H9 (cell line): ENCODE results near the gene ZNF385D. TPM values are rescaled to one million over a fixed set of nuclear protein-coding genes. Genes with fewer than 3 reads are reported as not detected.

ENCODE experiments used
- DNase-seq: peaks from one replicate; pipeline ENCODE4 v3.0.0-alpha.2; 2017
- H2AFZ ChIP-seq: one replicate; pipeline ENCODE4 v1.6.1; 2013; ENCODE audit warnings: mild to moderate bottlenecking, low read length, control low read depth, moderate library complexity
- H2AK5ac ChIP-seq: 2 replicates; pipeline ENCODE4 v1.6.1; 2013; ENCODE audit warnings: low read length, control low read depth, mixed read lengths; ENCODE audit not compliant: insufficient read length
- H2BK120ac ChIP-seq: one replicate; pipeline ENCODE4 v1.6.1; 2013; ENCODE audit warnings: low read depth, mild to moderate bottlenecking, low read length, control low read depth, inconsistent platforms; ENCODE audit not compliant: poor library complexity, severe bottlenecking
- H2BK12ac ChIP-seq: 2 replicates; pipeline ENCODE4 v1.6.1; 2013; ENCODE audit warnings: low read length, control low read depth, mixed read lengths, low read depth; ENCODE audit not compliant: insufficient read length
- H2BK15ac ChIP-seq: 2 replicates; pipeline ENCODE4 v1.6.1; 2013; ENCODE audit warnings: low read depth, low read length, control low read depth
- H2BK20ac ChIP-seq: one replicate; pipeline ENCODE4 v1.6.1; 2013; ENCODE audit warnings: low read depth, mild to moderate bottlenecking, low read length, control low read depth, inconsistent platforms; ENCODE audit not compliant: poor library complexity, severe bottlenecking
- H2BK5ac ChIP-seq: 2 replicates; pipeline ENCODE4 v1.6.1; 2013; ENCODE audit warnings: low read length, control low read depth, mixed read lengths; ENCODE audit not compliant: insufficient read length
- H3K14ac ChIP-seq: 2 replicates; pipeline ENCODE4 v1.6.1; 2013; ENCODE audit warnings: low read length, control low read depth; ENCODE audit not compliant: insufficient read depth
- H3K18ac ChIP-seq: 2 replicates; pipeline ENCODE4 v1.6.1; 2013; ENCODE audit warnings: low read depth, mild to moderate bottlenecking, mixed read lengths, low read length, control low read depth; ENCODE audit not compliant: insufficient read length
- H3K23ac ChIP-seq: 2 replicates; pipeline ENCODE4 v1.6.1; 2013; ENCODE audit warnings: low read length, control low read depth, mixed read lengths, low read depth; ENCODE audit not compliant: insufficient read length
- H3K23me2 ChIP-seq: 2 replicates; pipeline ENCODE4 v1.6.1; 2013; ENCODE audit warnings: low read depth, mild to moderate bottlenecking, mixed read lengths, low read length, control low read depth; ENCODE audit not compliant: insufficient read length, poor library complexity, severe bottlenecking
- H3K27ac ChIP-seq: 2 replicates; pipeline ENCODE4 v1.5.1; 2013; ENCODE audit warnings: low read length, control low read depth, mixed read lengths, low read depth; ENCODE audit not compliant: insufficient read length
- H3K27me3 ChIP-seq: 2 replicates; pipeline ENCODE4 v1.6.1; 2013; ENCODE audit warnings: low read length, control low read depth, inconsistent platforms; ENCODE audit not compliant: insufficient read depth
- H3K4ac ChIP-seq: 2 replicates; pipeline ENCODE4 v1.6.1; 2013; ENCODE audit warnings: low read depth, mild to moderate bottlenecking, control low read depth, inconsistent platforms, low read length, moderate library complexity
- H3K4me1 ChIP-seq: 2 replicates; pipeline ENCODE4 v1.6.1; 2013; ENCODE audit warnings: low read length, control low read depth, inconsistent platforms; ENCODE audit not compliant: insufficient read depth
- H3K4me2 ChIP-seq: 2 replicates; pipeline ENCODE4 v1.6.1; 2013; ENCODE audit warnings: low read length, control low read depth, mixed read lengths; ENCODE audit not compliant: insufficient read length, insufficient read depth
- H3K56ac ChIP-seq: 2 replicates; pipeline ENCODE4 v1.6.1; 2013; ENCODE audit warnings: low read depth, mild to moderate bottlenecking, mixed read lengths, low read length, control low read depth; ENCODE audit not compliant: insufficient read length
- H3K79me1 ChIP-seq: 2 replicates; pipeline ENCODE4 v1.6.1; 2013; ENCODE audit warnings: low read depth, mild to moderate bottlenecking, moderate library complexity, low read length, control low read depth, inconsistent platforms; ENCODE audit not compliant: insufficient read depth, poor library complexity, severe bottlenecking
- H3K79me2 ChIP-seq: 2 replicates; pipeline ENCODE4 v1.6.1; 2013; ENCODE audit warnings: low read length, control low read depth, inconsistent platforms; ENCODE audit not compliant: insufficient read depth
- H3K9ac ChIP-seq: 2 replicates; pipeline ENCODE4 v1.6.1; 2013; ENCODE audit warnings: low read length, control low read depth, mixed read lengths; ENCODE audit not compliant: insufficient read length; ENCODE audit errors: extremely low read depth
- H3K9me3 ChIP-seq: one replicate; pipeline ENCODE4 v1.6.1; 2013; ENCODE audit warnings: low read depth, low read length, inconsistent platforms; ENCODE audit not compliant: control insufficient read depth
- H3T11ph ChIP-seq: one replicate; pipeline ENCODE4 v1.6.1; 2013; ENCODE audit warnings: mild to moderate bottlenecking, low read length, control low read depth, inconsistent platforms
- H4K20me1 ChIP-seq: one replicate; pipeline ENCODE4 v1.6.1; 2013; ENCODE audit not compliant: control insufficient read depth, insufficient read length, insufficient read depth
- H4K5ac ChIP-seq: 2 replicates; pipeline ENCODE4 v1.6.1; 2013; ENCODE audit warnings: low read depth, mild to moderate bottlenecking, mixed read lengths, low read length, control low read depth; ENCODE audit not compliant: insufficient read length
- H4K8ac ChIP-seq: replicated peaks from 2 replicates; pipeline ENCODE4 v1.6.1; 2013; ENCODE audit warnings: low read length, control low read depth, mixed read lengths, low read depth; ENCODE audit not compliant: insufficient read length
- H4K91ac ChIP-seq: 2 replicates; pipeline ENCODE4 v1.6.1; 2013; ENCODE audit warnings: low read depth, mild to moderate bottlenecking, moderate library complexity, mixed read lengths, low read length, control low read depth; ENCODE audit not compliant: insufficient read length
- H3K27ac Mint-ChIP-seq, 3 experiments: 2 replicates in 2 of 3; 3 replicates in 1 of 3; pipeline ENCODE4 v1.8.0; 2020 to 2021; ENCODE audit warnings: mixed read lengths in 3 of 3, mild to moderate bottlenecking in 1 of 3, moderate library complexity in 1 of 3
- H3K27me3 Mint-ChIP-seq: 2 replicates; pipeline ENCODE4 v1.8.0; 2021; ENCODE audit warnings: low read depth, mild to moderate bottlenecking, moderate library complexity, mixed read lengths
- H3K36me3 Mint-ChIP-seq, 3 experiments: 2 replicates in 2 of 3; 3 replicates in 1 of 3; pipeline ENCODE4 v1.8.0; 2020 to 2021; ENCODE audit warnings: low read depth in 3 of 3, mixed read lengths in 3 of 3; ENCODE audit not compliant: insufficient read depth in 1 of 3
- H3K4me1 Mint-ChIP-seq, 2 experiments: 2 replicates each; pipeline ENCODE4 v1.8.0; 2020; ENCODE audit warnings: mixed read lengths in 2 of 2
- H3K4me3 Mint-ChIP-seq, 2 experiments: 2 replicates in 1 of 2; 3 replicates in 1 of 2; pipeline ENCODE4 v1.8.0; 2020 to 2021; ENCODE audit warnings: mild to moderate bottlenecking in 2 of 2, mixed read lengths in 2 of 2, moderate library complexity in 1 of 2
- H3K9me3 Mint-ChIP-seq, 2 experiments: 2 replicates in 1 of 2; 3 replicates in 1 of 2; pipeline ENCODE4 v1.8.0; 2020; ENCODE audit warnings: mild to moderate bottlenecking in 2 of 2, mixed read lengths in 2 of 2, moderate library complexity in 1 of 2
- CTCF ChIP-seq: fragments of 200-600 bp; sonication (generic); conservative IDR thresholded peaks from 3 replicates; pipeline ENCODE4 v1.8.0; 2021; ENCODE audit warnings: antibody characterized with exemption, mild to moderate bottlenecking
- WGBS: extraction: QIAGEN DNeasy Blood & Tissue Kit; methylation state at CpG from one replicate; pipeline ENCODE4 v1.1.7; 2013; ENCODE audit warnings: missing lambda C conversion rate, low lambda C conversion rate, mixed read lengths; ENCODE audit not compliant: insufficient read length; ENCODE audit errors: extremely low coverage; 5-methylcytosine and 5-hydroxymethylcytosine counted together
- total RNA-seq: library from RNA; stranded (reverse); gene quantifications from 2 replicates; pipeline ENCODE4 v1.2.1, GENCODE V29; 2021

Gene ZNF385D
- total RNA-seq, 1 experiment from 2014 or later: 1.5 TPM

GRCh38 chr3:21585216-21585740 is 165.7 kb downstream of the ZNF385D start:
- no peaks in the 10 kb centered on the region for H3K27me3 ChIP-seq
- H3K27ac Mint-ChIP-seq: no peak overlapping the region

More at GRCh38 chr3:21585216-21585740, 165.7 kb downstream of the ZNF385D start:
- no peaks in the 10 kb centered on the region for H3K4me1 ChIP-seq
- H3K18ac ChIP-seq: no peak overlapping the region
- no peak overlapping the region for H3K4ac ChIP-seq
- no peak overlapping the region for H2BK12ac ChIP-seq
- H2BK120ac ChIP-seq: no peak overlapping the region
- no peak overlapping the region for H3K9ac ChIP-seq
- H3K14ac ChIP-seq: no peak overlapping the region
- Mint-ChIP-seq H3K9me3 (no peaks in the 10 kb centered on the region), H3K4me1 (no peaks in the 10 kb centered on the region), H3K27me3 (no peaks in the 10 kb centered on the region), H3K4me3 (no peak overlapping the region), H3K36me3 (no peaks in the 10 kb centered on the region)
- no peak for TF ChIP-seq CTCF
- H3K79me2 ChIP-seq: no peaks in the 10 kb centered on the region
- no peak overlapping the region for H3K27ac ChIP-seq
- H3K79me1 ChIP-seq: no peaks in the 10 kb centered on the region
- no peak overlapping the region for H3K56ac ChIP-seq
- no peak overlapping the region for H2BK5ac ChIP-seq
- H3T11ph ChIP-seq: no peak overlapping the region
- no peak overlapping the region for H4K5ac ChIP-seq
- no peaks in the 10 kb centered on the region for H3K23me2 ChIP-seq
- no peak overlapping the region for H2AFZ ChIP-seq
- no peaks in the 10 kb centered on the region for H3K9me3 ChIP-seq
- no peak overlapping the region for H4K8ac ChIP-seq
- H2BK15ac ChIP-seq: no peak overlapping the region
- no peak overlapping the region for H4K91ac ChIP-seq
- WGBS: no CpG with 5 or more reads among the region's 3 CpGs
- H2AK5ac ChIP-seq: no peak overlapping the region
- no peaks in the 10 kb centered on the region for H4K20me1 ChIP-seq
- H2BK20ac ChIP-seq: no peak overlapping the region
- no peak overlapping the region for H3K23ac ChIP-seq
- H3K4me2 ChIP-seq: no peak overlapping the region
- no peak for DNase-seq
